Measurements from ENCODE around the gene TRHDE.

Gene TRHDE

DNA sequence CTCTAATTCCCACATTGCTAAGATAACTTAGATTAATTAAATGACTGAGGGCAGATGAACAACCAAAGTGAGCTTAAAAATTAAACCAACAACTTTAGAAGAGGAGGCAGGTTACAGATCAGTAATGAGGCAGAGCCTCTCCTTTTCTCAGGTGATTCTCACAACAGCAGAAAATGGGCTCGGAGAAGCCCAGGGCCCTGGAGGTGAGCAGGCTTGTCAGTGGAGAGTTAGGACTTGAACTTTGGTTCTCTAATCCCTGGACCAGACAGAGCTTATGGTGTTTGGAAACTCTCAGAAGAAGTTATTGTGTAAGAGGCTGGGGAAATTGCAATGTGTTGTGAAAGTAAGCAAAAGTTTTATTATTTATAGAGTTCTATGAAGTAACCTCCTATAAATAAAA is 2.8 kb downstream of the TRHDE start:
- DNase-seq (ENCODE audit: low read depth): no peak

DNA sequence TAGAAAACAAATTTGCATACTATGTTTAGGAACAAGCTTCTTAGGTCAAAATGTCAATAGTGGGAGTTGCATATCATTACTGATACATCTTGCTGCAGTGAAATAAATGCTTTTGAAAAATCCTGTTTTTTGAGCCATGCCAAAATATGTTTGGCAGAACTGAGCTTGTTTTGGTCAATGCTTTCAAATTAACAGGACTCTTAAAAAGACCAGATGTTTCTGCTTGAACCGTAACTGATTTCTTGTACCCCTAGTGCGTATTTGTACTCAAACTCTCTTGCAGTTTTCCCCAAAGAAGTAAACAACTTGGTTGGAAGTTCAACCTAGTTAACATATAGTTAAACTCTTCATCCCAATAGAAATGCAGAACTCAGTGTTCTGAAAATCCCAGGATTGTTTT is 3.4 kb downstream of the TRHDE start:
- no peak for DNase-seq (ENCODE audit: low read depth)

DNA sequence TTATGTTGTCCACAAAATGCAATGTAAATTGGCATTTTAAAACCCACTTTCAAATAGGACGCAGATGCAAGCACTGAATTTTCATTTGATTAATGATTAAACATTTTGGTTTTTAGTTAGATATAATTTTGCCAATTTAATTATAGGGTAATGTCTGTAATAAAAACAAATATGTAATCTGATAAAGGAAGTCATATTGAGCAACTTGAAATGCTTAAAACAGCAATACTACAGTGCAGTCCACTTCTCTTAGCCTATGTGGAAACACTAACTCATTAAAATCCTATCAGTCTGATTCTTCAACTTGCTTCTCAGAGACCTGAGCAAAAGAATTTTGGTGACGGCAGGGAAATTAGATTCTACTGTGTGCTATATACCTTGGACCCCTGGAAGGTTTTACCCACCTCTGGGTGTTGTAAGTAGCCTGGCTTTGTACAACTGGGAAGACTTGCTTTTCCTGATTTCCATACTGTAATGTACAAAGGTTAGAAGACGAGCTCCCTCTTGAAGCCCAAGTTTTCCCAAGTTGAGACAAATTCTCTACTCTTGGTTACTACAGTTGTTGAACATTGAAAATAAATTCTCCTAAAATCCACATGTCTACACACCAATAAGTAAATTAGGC is 4.1 kb downstream of the TRHDE start:
- no peak for DNase-seq (ENCODE audit: low read depth)

DNA sequence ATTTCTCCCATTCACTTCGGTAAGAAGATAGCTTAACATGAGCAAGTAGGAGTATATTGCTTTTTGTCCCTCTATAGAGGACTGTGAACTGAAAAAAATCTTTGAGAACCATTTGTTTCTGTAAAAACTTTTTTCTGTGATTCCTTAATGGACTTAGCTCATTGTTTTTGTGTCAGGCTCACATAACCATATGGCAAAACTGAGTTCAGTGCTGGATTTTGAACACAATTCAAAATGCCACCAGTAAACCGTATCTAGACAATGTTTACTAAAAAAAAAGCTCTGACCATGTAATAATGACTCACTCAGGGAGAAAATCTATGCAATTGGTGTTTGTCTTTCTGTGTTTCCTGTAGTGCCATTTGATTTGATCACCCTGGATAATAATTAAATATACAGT is 5.2 kb downstream of the TRHDE start:
- no peak for DNase-seq (ENCODE audit: low read depth)

DNA sequence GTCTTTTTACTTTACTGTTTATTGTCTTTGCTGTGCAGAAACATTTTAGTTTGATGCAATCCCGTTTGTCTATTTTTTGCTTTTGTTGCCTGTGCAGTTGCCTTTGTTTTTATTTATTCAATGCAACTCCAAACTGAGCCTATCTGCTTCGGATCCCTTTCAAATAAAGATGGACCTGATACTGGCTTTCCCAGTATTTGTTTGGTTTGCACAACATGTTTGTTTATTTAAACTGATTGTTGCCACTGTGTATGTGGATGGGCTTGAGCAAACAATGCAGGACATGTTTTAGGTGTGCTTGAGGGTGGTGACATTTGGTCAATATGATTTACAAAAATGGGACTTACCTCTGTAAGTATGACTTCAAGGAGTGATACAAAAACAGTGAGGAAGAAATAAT is 6.7 kb downstream of the TRHDE start:
- no peak for DNase-seq (ENCODE audit: low read depth)

DNA sequence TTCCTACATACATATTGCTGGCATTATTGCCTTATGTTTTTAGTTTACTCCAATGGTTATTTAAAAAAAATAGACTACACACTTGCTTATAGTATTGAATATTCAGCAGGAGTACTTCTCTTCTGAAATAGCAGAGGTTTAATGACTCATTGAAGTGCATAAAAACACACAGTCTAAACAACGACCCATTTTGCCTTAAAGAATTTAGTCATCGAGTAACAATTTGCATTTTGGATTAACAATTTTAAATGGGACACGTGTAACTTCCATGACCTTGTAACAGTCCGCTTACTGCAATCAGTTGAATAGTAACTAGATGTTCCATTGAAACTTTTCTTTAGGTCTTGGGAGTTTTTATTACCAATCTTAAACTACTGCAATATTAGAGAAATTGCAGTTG is 9.0 kb downstream of the TRHDE start:
- DNase-seq (ENCODE audit: low read depth): no peak

DNA sequence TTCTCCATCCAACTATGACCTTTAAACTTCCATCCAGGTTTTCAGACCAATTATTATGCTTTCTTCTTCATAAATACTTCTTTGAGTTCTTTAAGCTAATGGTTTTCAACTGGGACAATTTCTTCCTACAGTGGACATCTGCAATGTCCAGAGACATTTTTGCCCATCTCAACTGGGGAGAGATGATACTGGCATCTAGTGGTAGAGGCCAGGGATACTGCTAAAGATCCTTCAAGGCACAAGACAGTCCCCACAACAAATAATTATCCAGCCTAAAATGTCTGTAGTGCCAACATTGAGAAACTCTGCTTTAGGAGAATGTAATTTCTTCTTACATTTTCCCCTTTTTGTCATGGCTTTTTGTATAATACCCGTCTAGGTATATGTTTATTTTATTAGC is 10.6 kb downstream of the TRHDE start:
- DNase-seq (ENCODE audit: low read depth): no peak

DNA sequence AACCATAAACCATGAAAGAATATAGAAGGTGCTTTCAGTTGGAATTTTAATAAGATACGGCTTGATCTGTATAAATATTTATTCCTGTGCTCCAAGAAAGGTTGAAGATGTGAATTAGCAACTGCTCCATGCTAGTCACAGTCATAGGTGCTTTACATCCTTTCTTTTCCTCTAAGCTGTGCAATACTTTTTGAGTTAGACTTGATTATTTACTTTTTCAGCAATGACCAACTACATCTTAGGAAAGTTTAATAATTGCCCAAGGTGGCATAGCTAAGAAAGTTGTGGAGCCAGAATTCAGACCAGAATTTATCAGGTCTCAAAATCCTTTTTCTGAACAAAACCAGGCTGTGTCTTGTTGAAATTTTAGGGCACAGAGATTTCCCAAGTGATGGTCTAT is 13.7 kb downstream of the TRHDE start:
- no peak for DNase-seq (ENCODE audit: low read depth)

DNA sequence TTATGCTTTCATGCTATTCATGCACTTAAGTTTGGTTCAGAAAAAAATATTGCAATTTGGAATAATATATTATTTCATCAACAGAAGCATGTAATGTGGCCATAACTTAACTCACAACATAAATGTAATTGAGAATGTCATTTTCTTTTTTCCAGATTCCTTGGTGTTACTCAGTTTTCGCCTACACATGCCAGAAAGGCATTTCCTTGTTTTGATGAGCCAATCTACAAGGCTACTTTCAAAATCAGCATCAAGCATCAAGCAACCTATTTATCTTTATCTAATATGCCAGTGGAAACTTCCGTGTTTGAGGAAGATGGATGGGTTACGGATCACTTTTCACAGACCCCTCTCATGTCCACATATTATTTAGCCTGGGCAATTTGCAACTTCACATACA is 14.4 kb downstream of the TRHDE start:
- DNase-seq (ENCODE audit: low read depth): no peak

DNA sequence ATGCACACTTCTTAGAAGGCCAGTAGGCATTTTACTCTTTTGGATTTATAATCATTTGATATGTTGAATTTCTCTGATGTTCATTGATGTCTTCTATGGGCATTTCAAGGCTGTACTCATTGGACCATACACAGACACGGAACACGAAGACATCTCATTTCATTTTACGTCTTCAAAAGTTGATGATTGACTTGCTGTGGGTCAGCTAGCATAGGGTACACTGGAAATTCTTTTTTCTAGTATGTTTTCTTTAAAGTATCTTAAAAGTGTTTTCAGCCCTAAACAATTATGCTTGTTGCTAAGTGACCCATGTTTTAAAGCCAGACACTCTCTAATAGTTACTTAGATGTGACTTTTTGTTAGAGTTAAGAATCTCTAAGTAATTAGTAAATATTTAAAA is 16.3 kb downstream of the TRHDE start:
- DNase-seq (ENCODE audit: low read depth): no peak

DNA sequence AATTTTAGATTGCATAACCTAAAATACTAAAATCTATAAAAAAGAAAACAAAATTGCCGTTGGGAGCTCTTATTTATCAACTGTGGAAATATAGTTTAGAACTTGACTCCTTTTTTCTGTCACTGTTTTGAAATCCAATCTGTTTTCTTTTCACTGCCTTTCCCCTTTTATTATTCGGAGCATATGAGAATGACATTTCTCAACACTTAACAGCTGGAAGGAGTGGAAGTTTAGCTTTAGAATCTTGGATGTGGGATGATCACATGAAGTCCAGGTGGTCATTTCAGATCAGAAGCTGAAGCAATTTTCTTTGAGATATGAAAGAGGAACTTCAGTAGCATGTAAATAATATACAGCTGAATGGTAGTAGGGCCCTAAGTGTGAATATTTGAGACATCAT is 16.7 kb downstream of the TRHDE start:
- no peak for DNase-seq (ENCODE audit: low read depth)

DNA sequence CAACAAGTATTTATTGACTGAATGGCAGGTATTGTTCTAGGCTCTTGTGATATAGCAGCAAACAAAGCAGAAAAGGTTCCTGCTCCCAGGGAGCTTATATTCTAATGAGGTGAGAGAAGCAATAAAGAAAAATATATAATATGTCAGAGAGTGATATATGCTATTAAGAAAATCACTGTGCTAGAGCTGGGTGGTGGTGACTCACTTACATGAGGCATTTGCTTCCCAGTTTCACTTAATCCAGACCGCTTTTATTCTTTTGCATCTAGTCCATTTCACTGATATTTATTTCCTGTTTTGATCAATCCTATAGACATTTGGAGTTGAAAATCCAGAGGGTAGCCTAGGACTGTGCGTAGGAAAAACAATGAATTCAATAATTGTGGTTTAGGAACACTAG is 17.5 kb downstream of the TRHDE start:
- no peak for DNase-seq (ENCODE audit: low read depth)

DNA sequence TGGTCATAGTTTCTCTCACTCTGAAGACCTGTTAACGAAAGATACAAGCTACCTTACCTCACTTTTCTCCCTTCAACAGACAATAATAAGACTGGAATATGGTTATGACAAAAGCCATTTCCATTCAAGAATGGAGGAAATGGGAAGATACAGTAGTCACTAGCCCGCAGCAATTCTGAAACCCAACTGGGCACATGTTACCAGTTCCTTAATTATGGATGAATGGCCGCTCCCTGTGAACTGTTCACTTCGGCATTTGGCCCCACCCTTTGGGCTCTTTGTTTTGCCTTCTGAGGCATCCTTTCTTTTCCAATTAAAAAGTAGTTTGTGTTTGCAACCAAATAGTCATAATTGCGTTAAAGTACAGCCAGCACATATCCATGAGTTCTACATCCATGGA is 19.0 kb downstream of the TRHDE start:
- no peak for DNase-seq (ENCODE audit: low read depth)

DNA sequence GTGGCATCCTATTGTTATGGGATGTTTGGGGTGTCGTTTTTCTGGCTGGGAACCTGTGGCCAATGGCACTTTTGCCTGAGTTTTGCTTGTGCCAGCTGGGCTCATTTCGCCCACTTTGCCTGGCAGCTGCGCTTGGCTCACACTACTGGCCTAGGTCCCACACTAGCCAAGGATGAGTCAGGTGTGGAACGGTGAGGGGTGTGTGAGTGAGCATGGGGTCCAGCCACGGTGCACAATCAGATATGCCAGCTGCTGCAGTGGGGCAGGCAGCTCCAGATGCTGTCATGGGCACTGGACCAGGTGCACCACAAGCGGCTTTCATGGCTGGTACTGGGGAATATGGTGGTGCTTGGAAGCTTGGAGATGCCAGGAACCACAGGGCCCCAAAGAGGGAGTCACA is 21.5 kb downstream of the TRHDE start:
- no peak for DNase-seq (ENCODE audit: low read depth)

DNA sequence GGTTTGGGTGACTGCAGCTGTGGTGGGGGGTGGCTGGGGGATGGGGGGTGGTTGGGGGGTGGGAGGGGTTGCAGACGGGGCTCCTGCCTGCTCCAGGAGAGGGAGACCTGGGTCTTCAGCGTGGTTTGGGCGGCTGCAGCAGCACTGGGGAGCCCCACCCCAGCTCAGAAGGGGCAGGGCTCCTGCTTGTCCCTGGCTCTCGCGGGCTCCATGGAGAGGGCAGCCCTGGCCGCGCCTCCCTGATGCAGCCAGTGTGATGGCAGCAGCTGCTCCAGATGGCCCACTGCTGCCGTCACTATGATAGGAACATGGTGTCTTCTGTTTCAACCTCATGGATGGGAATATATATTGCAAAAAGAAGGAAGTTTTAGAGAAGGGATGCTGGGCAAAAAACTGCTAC is 22.9 kb downstream of the TRHDE start:
- no peak for DNase-seq (ENCODE audit: low read depth)

DNA sequence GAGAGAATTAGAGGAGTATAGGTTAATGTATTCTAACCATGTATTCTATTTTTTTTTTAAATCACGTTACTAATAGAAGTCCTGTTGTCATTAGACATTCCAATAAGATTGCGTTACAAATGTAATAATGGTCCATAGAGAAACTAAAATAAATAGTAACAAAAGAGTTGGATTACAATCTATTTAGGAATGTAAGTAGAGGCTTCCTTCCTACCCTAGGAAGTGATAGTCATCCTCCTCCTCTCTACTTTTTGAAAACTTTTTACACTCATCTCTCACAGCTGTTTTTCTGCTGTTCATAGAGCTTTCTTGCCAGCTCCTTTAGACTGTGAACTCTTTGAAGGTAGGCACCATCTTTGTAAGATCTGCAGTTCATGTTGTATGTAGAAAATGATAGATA is 23.6 kb downstream of the TRHDE start:
- no peak for DNase-seq (ENCODE audit: low read depth)

DNA sequence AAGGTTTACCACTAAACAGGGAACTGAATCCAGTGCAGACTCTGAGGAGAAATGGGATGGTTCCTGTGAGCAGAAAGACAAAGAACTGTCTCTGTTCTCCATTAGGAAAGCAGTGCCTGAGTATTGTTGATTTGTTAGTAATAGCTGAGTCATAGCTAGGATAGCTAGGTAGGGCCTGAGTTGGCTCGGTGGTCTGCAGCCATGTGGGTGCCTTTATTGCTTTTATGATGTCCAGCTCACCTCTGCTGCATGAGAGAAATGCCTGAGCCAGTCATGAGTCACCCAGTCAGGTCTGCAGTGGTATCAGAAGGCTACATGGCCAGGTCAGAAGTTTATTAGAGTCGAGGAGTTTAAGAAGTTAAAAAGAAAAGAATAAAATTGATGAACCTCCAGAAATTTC is 24.2 kb downstream of the TRHDE start:
- DNase-seq (ENCODE audit: low read depth): no peak

DNA sequence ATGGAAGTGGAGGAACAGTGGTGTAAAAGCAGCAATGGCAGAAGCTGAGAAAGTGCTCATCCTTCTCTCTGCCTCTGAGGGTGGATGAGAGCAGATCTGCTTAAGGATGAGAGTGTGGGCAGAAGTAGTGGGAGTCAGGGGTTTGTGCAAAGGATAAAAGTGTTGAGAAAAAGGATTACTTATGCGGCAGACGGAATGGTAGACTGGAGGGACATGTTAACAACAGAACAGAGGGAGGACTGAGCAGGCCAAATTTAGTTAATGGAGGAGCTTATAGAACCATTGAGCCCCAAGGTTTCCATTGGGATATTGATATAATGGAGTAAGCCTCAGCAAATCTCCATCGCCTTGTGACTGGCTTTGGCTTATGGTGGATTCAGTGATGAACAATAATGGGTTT is 25.5 kb downstream of the TRHDE start:
- no peak for DNase-seq (ENCODE audit: low read depth)

DNA sequence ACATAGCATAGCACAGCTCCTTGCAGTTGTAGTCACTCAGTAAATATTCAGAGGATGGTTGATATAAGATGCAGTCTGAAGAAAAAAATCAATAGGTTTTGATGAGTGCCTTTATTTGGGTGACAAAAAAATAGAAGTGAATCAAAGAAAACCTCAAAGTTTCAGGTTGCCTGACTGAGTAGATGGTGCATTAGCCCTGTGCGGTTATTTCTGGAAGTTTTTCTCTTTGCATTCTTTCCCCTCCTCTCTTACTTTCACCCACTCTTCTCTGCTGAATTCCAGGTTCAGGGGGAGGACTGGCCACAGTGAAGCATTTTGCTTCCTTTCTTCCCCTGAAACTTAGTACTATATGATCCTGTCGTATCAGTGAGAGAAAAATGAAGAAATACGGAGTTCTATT is 28.6 kb downstream of the TRHDE start:
- no peak for DNase-seq (ENCODE audit: low read depth)

DNA sequence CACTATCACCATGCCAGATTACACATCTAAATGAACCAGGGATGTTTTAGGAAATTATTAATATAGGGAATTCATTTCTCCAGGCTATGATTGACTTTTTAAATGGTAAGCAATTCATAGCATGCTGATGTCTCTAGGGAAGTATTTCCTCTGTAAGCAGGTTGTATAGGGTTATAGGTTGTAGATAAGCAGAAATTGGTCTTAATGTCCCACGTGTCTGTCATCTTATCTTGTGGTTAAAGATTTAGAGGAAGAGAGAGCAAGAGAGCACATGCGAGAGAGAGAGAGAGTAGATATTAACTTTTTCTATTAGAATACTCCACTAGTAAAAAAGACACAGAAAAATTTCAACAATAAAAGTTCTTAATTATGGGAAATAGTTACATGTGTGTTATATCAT is 32.6 kb downstream of the TRHDE start:
- no peak for DNase-seq (ENCODE audit: low read depth)

DNA sequence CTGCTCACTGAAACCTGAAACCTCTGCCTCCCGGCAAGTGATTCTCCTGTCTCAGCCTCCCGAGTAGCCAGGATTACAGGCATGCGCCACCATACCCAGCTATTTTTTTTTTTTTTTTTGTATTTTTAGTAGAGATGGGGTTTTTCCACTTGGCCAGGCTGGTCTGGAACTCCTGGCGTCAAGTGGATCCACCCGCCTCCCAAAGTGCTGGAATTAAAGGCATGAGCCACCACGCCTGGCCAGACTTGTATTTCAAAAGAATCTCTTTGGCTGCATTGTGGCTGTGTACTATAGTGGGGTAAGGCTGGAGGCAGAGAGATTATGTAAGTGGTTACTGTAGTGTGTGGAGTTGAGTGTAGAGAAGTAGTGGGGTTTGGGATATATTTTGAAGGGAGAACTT is 35.1 kb downstream of the TRHDE start:
- no peak for DNase-seq (ENCODE audit: low read depth)

DNA sequence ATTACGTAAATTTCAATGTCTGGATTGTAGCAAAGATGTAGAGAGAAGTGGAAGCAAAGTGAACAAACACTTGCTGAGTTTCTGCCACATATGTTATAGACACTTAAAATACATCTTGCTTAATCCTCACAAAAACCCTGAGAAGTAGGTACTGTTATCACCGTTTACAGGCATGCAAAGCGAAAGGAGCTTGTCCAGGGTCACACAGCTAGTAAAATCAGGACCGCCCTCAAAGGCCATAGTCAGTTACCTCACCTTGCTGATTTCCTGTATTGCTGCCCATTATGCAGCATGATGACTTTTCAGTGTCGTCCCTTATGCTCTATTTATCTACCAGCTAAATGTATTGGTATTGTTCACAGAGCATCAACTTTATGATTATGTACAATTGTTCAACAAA is 39.8 kb downstream of the TRHDE start:
- no peak for DNase-seq (ENCODE audit: low read depth)

DNA sequence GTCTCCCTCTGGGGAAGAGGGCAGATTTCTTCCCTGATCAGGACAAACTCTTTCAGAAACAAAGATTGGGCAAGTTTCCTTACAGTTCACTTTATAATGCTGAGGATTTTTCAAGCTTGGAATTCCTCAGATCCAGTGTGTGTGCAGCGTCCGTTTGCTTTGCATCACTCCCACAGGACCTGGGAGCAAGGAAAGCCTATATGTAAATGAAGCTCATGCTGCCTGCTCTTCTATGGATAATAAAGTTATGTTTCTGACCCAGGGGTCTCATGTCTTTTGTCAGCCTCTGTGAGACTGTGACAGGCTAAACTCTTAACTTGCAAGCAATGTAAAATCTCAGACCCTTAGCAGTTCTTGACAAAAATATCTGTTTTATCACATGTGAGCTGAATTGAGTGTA is 41.6 kb downstream of the TRHDE start:
- DNase-seq (ENCODE audit: low read depth): no peak

DNA sequence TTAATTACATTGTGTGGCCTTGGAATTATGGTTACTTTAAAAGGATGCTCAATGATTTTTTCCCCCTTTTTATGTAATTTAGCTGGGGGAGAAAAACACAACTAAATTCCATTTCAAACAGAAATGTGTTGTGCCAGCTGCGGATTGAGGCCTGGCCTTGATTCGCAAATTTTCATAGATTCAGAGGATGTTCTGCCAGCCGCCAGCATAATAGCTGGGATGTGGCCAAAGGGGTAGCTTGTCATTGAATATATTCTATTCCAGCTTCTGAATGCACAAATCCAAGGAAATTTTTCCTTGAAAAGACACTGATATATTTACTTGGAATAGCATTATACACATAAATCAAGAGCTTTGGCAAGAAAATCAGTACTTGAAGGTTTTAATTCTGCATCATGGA is 43.7 kb downstream of the TRHDE start:
- DNase-seq (ENCODE audit: low read depth): no peak

DNA sequence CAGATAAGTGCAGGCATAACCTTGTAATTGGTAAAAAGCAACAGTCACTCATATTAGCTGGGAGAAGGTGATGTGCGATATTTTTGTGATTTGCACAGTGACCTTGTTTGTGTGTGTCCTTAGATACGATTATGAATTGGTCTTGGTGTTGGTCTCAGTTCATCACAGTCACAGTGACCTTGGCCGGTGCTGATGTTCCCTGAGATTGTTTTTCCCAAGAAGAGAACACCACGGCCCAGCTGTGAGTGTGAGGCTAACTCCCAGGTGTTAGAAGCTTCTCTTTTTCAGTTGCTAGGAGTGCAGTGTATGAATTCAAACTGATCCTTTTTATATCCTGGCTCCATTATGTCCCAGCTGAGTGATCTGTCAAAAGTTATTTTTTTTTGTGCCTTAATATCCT is 46.2 kb downstream of the TRHDE start:
- no peak for DNase-seq (ENCODE audit: low read depth)

All from GM04504 (cell line).